NCI-H2107 treated with DMSO at 0.1 percent for 48 hours (cell line): Measurements from ENCODE around the gene JAM3.

Source experiments
- DNase-seq: peaks from one replicate; lab custom pipeline; 2025; ENCODE audit not compliant: unreplicated experiment; lab: John Stamatoyannopoulos, UW

JAM3 gene

DNA sequence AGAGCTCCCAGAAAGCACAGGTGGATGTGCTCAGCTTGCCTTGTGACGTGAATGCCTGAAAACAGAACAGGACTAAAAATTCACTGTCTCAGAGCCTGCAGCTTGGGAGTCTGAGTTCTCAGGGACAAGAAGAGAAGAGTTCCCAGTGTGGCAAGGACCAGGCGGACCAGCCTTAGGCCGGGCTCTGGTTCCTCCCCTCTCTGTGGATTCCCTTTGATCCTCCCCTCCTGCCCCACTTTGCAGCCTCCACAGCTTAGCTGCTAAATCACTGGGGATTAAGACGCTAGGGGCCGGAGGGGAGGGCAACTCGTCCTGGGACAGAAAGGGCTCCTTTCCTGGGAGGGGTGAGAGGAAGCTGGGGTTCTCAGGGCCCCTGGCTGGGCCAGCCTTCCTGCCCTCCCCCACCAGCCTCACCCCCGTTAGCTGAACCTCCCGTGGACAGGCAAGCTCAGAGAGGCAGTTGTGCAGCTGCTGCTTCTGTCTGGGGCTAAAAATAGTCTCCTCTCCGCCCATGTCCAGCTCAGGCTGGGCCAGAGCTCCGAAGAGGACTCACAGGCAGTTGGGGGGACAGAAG lies 29.9 kb upstream of the JAM3 start:
- DNase-seq, result no peak

DNA sequence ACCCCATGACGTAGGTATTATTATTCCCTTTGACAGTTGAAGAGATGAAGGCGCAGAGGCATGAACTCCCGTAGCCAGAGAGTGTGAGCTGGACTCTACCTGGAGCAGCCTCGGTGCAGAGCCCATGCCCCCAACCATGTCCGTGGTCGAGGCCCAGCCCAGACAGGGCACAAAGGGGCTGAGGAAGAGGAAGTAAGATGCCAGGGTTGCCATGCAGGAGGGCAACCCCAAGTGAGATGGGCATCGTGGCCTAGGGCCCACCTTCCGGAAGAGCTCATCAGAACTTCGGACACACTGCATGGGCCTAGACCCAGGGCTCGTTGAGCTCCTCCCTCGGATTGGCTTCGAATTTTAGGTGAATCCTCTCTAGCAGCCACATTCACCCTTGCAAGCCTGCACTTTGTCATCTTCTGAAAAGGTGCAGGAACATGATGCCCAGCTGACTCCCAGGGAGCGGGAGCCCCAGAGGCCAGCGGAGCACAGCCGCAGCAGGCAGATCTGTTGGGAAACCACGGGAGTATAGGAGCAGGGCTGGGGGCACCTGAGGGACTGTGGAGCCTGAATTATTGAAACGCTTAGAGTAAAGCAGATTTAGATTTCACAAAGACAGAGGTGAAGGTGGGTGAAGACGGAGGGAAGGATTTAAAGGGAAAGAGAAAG lies 29.0 kb upstream of the JAM3 start:
- DNase-seq, result no peak

DNA sequence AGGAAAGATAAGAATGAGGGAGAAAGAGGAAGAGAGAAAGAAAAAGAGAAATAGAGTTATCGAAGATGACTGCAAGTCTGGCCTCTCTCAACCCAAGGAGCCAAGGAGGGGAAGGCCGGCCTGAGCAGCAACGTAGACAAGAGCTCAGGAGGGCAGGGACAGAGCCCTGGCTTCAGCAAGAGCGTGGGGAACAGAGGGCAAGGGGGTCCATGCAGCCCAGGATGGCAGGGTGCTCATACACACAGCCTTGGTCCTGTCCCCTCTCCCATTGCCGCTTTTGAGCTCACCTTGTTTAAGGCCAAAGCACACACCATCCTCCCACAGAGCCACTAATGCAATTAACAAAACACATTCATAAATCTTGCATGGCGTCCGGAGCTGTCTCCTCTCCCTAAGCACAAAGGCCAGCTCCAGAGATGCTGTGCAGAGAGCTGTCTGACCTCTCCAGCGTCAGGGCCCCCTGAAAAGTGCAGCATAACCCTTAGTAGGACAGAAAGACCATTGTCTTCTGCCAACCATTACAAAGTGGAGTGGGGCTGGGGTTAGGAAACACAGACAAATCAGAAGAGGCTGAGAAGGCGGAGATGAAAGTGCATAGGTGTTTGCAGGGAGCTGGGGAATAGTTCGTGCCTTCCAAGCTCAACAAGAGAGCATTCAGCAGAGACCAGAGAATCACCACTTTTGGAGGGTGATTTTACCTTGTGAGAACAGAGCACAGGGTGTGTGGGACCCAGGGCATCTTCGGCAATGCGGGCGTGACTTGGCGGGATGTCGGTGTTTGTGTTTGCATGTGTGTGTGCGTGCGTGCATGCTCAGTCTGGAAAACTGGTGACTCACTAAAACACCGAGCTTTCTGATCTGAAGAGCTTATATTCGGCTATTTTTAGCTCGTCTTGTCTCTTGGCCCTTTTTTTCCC lies 28.2 kb upstream of the JAM3 start:
- no peak for DNase-seq

GRCh38 chr11:134041349-134041748 lies 27.5 kb upstream of the JAM3 start:
- no peak for DNase-seq

DNA sequence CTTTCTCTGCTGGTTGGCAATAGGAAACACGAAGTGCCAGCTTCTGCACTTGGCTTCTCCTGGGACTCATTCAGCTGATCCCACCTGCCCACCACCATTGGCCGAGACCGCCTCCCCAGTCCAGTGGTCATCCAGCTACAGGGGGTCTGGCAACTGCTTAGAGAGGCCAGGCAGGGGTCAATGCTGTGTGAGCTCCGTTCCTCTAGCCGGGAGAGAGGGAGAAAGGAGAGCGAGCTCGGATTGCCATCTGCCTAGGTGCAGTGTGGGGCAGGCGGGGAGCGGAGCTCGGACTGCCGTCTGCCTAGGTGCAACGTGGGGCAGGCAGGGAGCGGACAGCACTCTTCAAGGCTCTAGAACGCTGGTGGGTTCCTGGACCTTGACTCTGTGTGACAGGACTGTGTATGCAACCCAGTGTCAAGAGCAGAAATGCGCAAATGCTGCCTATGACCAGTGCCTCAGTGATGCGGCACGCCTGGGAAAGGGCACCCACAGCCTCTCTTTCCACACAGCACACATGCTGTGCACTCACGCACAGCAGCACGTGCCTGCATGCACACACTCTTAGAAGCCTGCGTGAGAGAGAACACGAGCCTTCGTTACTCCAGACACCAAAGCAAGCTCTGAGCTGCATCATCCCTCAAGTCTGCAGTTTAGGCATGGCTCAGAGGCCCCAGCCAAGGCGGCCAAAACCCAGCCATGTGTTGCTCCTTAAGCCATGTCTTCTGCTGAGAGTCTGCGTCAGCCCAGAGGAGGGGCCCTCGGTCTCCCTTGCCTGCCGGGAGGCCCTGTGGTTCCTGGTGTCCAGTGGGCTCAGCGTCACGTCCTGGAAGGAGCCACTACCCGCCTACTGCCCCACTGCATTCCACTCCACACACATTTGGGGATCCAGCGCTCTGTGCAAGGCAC lies 26.8 kb upstream of the JAM3 start:
- no peak for DNase-seq

DNA sequence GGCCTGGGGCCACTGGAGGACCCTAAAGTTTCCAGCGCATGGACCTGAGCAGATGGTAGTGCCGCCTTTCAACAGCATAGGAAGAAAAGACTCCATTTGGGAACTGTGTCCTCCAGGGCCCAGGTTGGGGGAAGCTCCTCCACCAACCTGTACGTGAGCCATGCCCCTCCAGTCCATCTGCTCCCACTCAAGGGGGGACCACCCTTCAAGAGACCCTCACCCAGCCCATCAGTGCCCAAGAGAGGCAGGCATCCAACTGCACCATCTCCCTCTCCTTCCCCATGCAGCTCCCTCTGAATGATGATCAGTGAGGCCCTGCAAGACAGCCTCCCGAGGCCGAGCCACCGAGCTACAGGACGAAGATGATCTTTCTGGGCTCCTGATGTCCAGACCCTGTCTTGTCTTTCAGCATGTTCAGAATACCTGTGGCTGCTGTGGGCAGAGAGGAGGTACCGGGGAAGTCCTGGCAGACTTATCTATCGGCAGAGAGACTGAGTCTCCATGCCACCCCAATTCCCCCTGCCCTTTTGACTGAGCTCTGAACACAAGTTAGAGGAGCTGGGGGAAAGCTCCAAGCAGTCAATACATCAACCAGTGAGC lies 25.0 kb upstream of the JAM3 start:
- no peak for DNase-seq

- DNase-seq, result no peak
Observed at GRCh38 chr11:134044514-134045284, 24.2 kb upstream of the JAM3 start.

- DNase-seq, result peak; percentile 83
Observed at GRCh38 chr11:134045799-134046635, 22.9 kb upstream of the JAM3 start.

DNA sequence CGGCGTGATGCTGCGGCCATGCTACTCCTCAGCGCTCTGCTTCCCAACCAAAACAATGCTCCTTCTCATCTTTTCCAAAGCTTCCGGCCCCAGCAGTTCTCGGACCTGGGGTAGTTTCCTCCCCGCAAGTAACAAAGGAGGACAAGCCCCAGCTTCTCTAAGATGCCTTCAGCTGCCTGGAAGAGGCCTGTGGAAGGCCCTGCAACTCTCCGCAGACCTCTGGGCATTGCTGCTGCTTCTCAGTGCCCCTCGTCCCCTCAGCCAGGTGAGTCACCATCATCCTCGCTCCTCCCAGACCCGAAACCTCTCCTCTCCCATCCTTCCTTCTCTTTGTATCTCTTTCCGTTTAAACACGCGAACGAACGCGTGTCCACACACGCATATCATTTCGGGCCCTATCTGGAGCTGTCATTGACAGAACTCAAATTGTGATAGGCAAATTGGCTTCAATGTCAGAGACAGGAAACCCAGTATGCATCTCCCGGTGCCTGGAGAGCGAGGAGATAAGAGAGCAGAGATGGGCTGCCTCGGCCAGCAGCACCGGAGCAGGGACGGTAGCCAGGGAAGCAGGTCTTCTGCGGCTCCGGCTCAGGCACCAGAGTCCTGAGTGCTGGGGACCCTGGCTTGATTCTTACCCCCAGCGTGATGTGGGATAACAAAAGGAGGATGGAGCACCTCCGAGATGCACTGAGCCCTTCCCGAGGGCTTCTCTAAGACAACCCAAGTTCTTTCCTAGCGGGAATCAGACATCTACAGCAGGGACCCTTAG lies 22.0 kb upstream of the JAM3 start:
- no peak for DNase-seq

DNA sequence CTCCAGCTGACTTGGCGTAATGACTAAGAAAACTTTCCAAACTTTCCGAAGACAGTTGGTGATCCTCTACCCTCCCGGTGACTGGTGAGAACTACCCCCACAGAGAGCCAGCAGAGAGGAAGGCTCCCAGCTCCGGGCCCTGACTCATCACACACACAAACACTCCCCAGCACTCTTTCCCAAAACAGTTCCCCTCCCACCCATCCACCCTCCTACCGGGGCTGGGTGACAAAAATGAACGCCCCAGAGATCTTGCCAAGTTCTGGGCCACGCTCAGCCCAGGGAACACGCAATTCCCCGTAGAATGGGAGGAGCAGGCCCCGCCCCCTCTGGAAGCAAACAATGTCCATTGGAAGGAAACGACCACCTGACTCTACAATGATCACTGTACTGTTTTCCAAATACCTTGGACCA lies 21.3 kb upstream of the JAM3 start:
- no peak for DNase-seq

- no peak for DNase-seq
Observed at GRCh38 chr11:134048028-134048427, 20.8 kb upstream of the JAM3 start.

DNA sequence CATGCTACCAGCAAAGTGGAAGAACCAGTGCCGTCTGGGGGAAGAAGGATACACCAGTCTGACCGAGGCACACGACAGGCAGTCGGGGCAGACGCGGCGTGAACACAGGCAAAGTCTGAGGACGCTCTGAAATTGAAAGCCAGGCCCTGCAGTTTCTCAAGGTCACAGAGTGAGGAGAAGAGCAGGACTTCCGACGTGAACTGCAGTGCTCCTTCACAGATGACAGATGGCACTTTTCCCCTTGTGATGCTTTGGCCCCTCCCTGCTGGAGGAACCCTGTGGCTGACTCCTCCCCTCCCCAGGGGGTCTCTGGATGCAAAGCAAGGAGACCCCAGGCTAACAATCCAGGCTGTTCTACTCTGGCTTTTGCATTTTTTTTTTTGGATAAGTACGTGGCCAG lies 19.6 kb upstream of the JAM3 start:
- no peak for DNase-seq

DNA sequence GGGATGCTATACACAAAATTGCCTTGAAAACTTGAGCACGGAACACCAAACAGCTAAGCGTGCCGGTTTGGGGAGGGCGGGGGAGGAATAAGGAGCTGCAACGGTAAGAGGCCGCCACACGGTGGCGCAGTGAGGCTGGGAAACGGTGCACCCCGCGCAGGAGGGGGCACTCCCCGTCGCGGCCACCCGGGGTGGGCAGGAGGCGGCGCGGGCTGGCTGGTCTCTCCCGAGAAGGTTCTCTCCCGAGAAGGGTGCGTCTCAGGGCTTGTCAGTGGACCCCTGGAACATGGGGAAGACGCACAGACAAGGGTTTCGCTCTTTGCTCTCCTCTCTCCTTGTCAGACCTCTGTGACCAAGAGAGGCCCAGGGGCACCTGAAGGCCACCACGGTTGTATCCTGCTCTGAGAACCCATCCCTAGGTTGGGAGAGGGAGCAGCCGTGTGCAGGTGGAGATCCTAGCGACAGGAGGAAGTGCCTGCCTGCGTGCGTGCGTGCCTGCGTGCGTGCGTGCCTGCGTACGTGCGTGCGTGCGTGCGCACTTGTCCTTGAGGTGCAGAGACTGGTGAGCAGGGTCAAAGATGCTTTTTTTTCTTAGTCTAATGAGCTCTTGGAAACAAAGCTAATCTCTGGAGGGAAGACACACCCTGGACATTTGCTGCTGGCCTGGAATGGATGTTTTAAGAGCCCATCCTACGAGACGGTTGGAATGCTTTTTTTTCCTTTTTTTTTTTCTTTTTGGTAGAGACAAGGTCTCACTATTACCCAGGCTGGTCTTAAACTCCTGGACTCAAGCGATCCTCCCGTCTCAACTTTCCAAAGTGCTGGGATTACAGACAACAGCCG lies 18.1 kb upstream of the JAM3 start:
- DNase-seq, result peak; percentile 63

- no peak for DNase-seq
Observed at GRCh38 chr11:134052395-134052987, 16.4 kb upstream of the JAM3 start.

DNA sequence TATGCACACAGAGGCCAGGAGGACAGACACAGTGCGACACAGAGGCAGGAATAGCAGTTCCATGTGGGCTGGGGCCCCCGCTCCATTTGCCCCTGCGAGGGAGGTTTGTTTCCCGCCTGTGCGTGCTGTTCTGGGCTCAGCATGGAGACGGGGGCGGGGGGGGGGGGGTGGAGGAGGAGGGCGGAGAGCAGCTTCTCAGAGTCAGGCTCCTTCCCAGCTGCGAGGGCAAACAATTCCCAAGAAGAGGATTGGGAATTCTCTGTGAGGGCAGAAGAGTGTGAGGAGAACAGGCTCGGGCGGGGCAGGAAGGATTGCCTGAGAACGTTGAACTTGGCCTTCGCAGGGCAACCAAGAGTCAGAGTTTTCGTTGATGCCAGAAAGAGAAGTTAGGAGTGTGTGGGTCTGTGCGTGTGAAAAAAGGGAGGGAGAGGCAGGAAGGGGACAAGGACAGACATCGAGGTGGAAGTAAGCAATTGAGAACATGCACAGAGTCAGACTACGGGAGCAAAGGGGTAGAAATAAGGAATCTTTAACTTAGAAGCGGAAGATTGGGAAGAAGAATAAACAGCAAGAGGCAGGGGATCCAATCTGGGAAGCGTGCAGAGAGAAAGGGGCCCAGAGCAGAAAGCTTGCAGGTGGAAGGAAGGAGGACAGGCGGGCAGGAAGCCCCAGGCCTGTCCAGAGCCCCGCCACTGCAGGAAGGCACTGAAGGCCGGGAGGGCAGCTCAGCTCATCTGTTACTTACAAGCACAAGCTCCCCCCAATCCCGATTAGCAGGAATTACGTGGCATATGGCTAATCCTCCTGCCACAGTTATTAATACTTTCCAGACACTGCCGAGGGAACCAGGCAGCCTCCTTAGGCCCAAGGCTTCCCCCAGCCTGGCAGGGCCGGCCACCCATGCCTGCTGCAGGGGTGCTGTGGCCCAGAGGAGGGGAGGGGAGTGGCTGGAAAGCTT lies 15.6 kb upstream of the JAM3 start:
- DNase-seq, result no peak

- DNase-seq, result no peak
Observed at GRCh38 chr11:134055029-134055428, 13.8 kb upstream of the JAM3 start.
